Frontal cortex (tissue), 4 donors: ENCODE measurements around the gene CBLC. TPM values are rescaled to one million over a fixed set of nuclear protein-coding genes. Genes with fewer than 3 reads are reported as not detected.
"Not testable (repeated sequence)": the region's sequence is repeated elsewhere in the genome, so short reads cannot be mapped to it uniquely, and the experiment has no call there.

Experiments
- DNase-seq, 2 donors: peaks; one replicate each; pipeline ENCODE4 v3.0.0; 2012; ENCODE audit warnings: low spot score in 2 of 2
- FAIRE-seq: peaks from 2 replicates; lab custom pipeline; 2012; peaks lifted over from hg19 to GRCh38; lab: Jason Lieb, UNC
- total RNA-seq: library from RNA; depleted of rRNA; stranded (reverse); fragments of >200 nt; gene quantifications from one replicate; pipeline ENCODE4 v1.2.3, GENCODE V29; 2014
- donor health status: control.
- donor health status: control.
- donor health status: control.

Gene CBLC
- total RNA-seq, 1 donor from 2014 or later: not detected

GRCh38 chr19:44814517-44814916 is 36.8 kb downstream of the CBLC start:
- DNase-seq (no peak), FAIRE-seq (no peak)

- DNase-seq: no peak
Measured at GRCh38 chr19:44816301-44816700, 38.6 kb downstream of the CBLC start.

GRCh38 chr19:44817725-44818465 is 40.2 kb downstream of the CBLC start:
- FAIRE-seq: no peak

More at GRCh38 chr19:44816301-44816700, 38.6 kb downstream of the CBLC start:
- no peak for FAIRE-seq

GRCh38 chr19:44818466-44819031 is 40.9 kb downstream of the CBLC start:
- FAIRE-seq (no peak), DNase-seq (no peak)

More at GRCh38 chr19:44817725-44818465, 40.2 kb downstream of the CBLC start:
- DNase-seq: no peak

GRCh38 chr19:44819246-44819832 is 41.6 kb downstream of the CBLC start:
- no peak for DNase-seq
- no peak for FAIRE-seq

- DNase-seq (peak in 1 of 2 donors; percentile 66), FAIRE-seq (no peak)
Measured at GRCh38 chr19:44820648-44821609, 43.2 kb downstream of the CBLC start.

- DNase-seq (no peak), FAIRE-seq (no peak)
Measured at GRCh38 chr19:44822177-44822576, 44.5 kb downstream of the CBLC start.

GRCh38 chr19:44822670-44823372 is 45.1 kb downstream of the CBLC start:
- FAIRE-seq (no peak), DNase-seq (no peak)

GRCh38 chr19:44823373-44823698 is 45.6 kb downstream of the CBLC start:
- DNase-seq: no peak
- no peak for FAIRE-seq

- DNase-seq (no peak), FAIRE-seq (no peak)
Measured at GRCh38 chr19:44824761-44825160, 47.1 kb downstream of the CBLC start.

- not testable (repeated sequence) for DNase-seq, FAIRE-seq
Measured at GRCh38 chr19:44832875-44833274, 55.2 kb downstream of the CBLC start.

- FAIRE-seq, DNase-seq: not testable (repeated sequence)
Measured at GRCh38 chr19:44834399-44834798, 56.7 kb downstream of the CBLC start.

GRCh38 chr19:44839276-44839675 is 61.6 kb downstream of the CBLC start:
- no peak for FAIRE-seq
- DNase-seq: no peak

- DNase-seq (no peak), FAIRE-seq (no peak)
Measured at GRCh38 chr19:44840811-44841210, 63.1 kb downstream of the CBLC start.

- DNase-seq (no peak), FAIRE-seq (no peak)
Measured at GRCh38 chr19:44841231-44841630, 63.5 kb downstream of the CBLC start.

GRCh38 chr19:44845286-44845611 is 67.6 kb downstream of the CBLC start:
- DNase-seq: no peak
- no peak for FAIRE-seq

GRCh38 chr19:44845612-44846454 is 68.1 kb downstream of the CBLC start, which contains the start of gene NECTIN2:
TSS of gene NECTIN2 (plus strand) at chr19:44846297. CDS start at chr19:44846526, 229 bp downstream.
- DNase-seq (peak; percentile 88 to 96), FAIRE-seq (no peak)

- no peak for FAIRE-seq
- DNase-seq: no peak
Measured at GRCh38 chr19:44846455-44847143, 68.9 kb downstream of the CBLC start.
